ENCODE measurements around the gene NGEF.
"Not testable (repeated sequence)": the region's sequence is repeated elsewhere in the genome, so short reads cannot be mapped to it uniquely, and the experiment has no call there.

Gene NGEF

GRCh38 chr2:232870766-232871371, 142.2 kb downstream of the NGEF start:
- DNase-seq (ENCODE audit: low spot score): no peak

- no peak for DNase-seq (ENCODE audit: low spot score)
Observed at GRCh38 chr2:232870018-232870765, 142.9 kb downstream of the NGEF start, which contains the start of gene SNORC. SNORC (plus strand) TSS chr2:232870264; CDS start chr2:232870342, 78 bp downstream.

GRCh38 chr2:232869138-232870017, 143.7 kb downstream of the NGEF start:
- DNase-seq (ENCODE audit: low spot score): no peak

GRCh38 chr2:232866104-232866503, 147.0 kb downstream of the NGEF start:
- no peak for DNase-seq (ENCODE audit: low spot score)

GRCh38 chr2:232865165-232865564, 147.9 kb downstream of the NGEF start:
- DNase-seq (ENCODE audit: low spot score): no peak

GRCh38 chr2:232863996-232864395, 149.1 kb downstream of the NGEF start:
- DNase-seq (ENCODE audit: low spot score): no peak

- no peak for DNase-seq (ENCODE audit: low spot score)
Observed at GRCh38 chr2:232861353-232861752, 151.7 kb downstream of the NGEF start.

- no peak for DNase-seq (ENCODE audit: low spot score)
Observed at GRCh38 chr2:232860593-232861241, 152.3 kb downstream of the NGEF start.

GRCh38 chr2:232859385-232859916, 153.6 kb downstream of the NGEF start:
- DNase-seq (ENCODE audit: low spot score): no peak

GRCh38 chr2:232857158-232857563, 155.9 kb downstream of the NGEF start:
- DNase-seq (ENCODE audit: low spot score): no peak

GRCh38 chr2:232854082-232854481, 159.0 kb downstream of the NGEF start:
- DNase-seq (ENCODE audit: low spot score): peak; percentile 20

GRCh38 chr2:232852676-232853075, 160.4 kb downstream of the NGEF start:
- DNase-seq (ENCODE audit: low spot score): no peak

- DNase-seq (ENCODE audit: low spot score): not testable (repeated sequence)
Observed at GRCh38 chr2:232852081-232852480, 161.0 kb downstream of the NGEF start.

- DNase-seq (ENCODE audit: low spot score): no peak
Observed at GRCh38 chr2:232850039-232850438, 163.0 kb downstream of the NGEF start.

- DNase-seq (ENCODE audit: low spot score): no peak
Observed at GRCh38 chr2:232846055-232846454, 167.0 kb downstream of the NGEF start.

GRCh38 chr2:232843834-232844233, 169.2 kb downstream of the NGEF start:
- DNase-seq (ENCODE audit: low spot score): no peak

GRCh38 chr2:232842689-232843088, 170.4 kb downstream of the NGEF start:
- DNase-seq (ENCODE audit: low spot score): no peak

- DNase-seq (ENCODE audit: low spot score): no peak
Observed at GRCh38 chr2:232839411-232840079, 173.5 kb downstream of the NGEF start.

GRCh38 chr2:232838406-232838874, 174.6 kb downstream of the NGEF start:
- peak; percentile 44 for DNase-seq (ENCODE audit: low spot score)

GRCh38 chr2:232836934-232837333, 176.1 kb downstream of the NGEF start:
- DNase-seq (ENCODE audit: low spot score): no peak

GRCh38 chr2:232835687-232836208, 177.3 kb downstream of the NGEF start:
- no peak for DNase-seq (ENCODE audit: low spot score)
